Endothelial cell of umbilical vein (primary cell): Measurements from ENCODE around the gene DLGAP1. TPM values are rescaled to one million over a fixed set of nuclear protein-coding genes. Genes with fewer than 3 reads are reported as not detected.

Source experiments
- BruUV-seq: library from RNA; stranded (reverse); fragments of 400-500 nt; replicated peaks from 2 replicates; lab custom pipeline; 2021; lab: Mats Ljungman, UMichigan
- CTCF ChIA-PET: fragments of 300-600, 350-600 bp; sonication (Branson Sonifier 250); formaldehyde crosslinking; loops from one replicate; lab custom pipeline; 2021; ENCODE audit warnings: antibody characterized with exemption, inconsistent platforms; lab: Charles Lee
- POLR2A ChIA-PET: fragments of 300-600, 350-600 bp; sonication (Branson Sonifier 250); formaldehyde crosslinking; loops from one replicate; lab custom pipeline; 2021; ENCODE audit warnings: antibody characterized with exemption, inconsistent platforms; lab: Charles Lee
- DNase-seq: peaks from one replicate; pipeline ENCODE4 v3.0.0-alpha.2; 2011; ENCODE audit warnings: low read depth, low spot score
- FAIRE-seq: peaks from 2 replicates; lab custom pipeline; 2011; peaks lifted over from hg19 to GRCh38; lab: Jason Lieb, UNC
- H2AFZ ChIP-seq: 2 replicates; pipeline ENCODE4 v1.6.0; 2012; ENCODE audit warnings: low read depth, low read length, control low read depth, inconsistent platforms
- H3K27ac ChIP-seq: 2 replicates; pipeline ENCODE4 v1.5.1; 2011; ENCODE audit warnings: low read depth, mild to moderate bottlenecking, control low read depth, low read length, moderate library complexity; ENCODE audit not compliant: insufficient read depth
- H3K27me3 ChIP-seq, 2 experiments: 2 replicates each; pipeline versions ENCODE4 v1.6.0 to v1.6.1; 2011; ENCODE audit warnings: low read length in 2 of 2, mixed read lengths in 1 of 2; ENCODE audit not compliant: control insufficient read depth in 2 of 2, insufficient read depth in 2 of 2
- H3K36me3 ChIP-seq, 2 experiments: 2 replicates in 1 of 2; 3 replicates in 1 of 2; pipeline ENCODE4 v1.5.1; 2011; ENCODE audit warnings: low read length in 2 of 2, mild to moderate bottlenecking in 1 of 2, moderate library complexity in 1 of 2; ENCODE audit not compliant: control insufficient read depth in 2 of 2, insufficient read depth in 2 of 2; ENCODE audit errors: extremely low read depth in 1 of 2
- H3K4me1 ChIP-seq: 3 replicates; pipeline ENCODE4 v1.5.1; 2011; ENCODE audit warnings: mild to moderate bottlenecking, low read length; ENCODE audit not compliant: control insufficient read depth, insufficient read depth; ENCODE audit errors: extremely low read depth
- H3K4me2 ChIP-seq: 2 replicates; pipeline ENCODE4 v1.6.1; 2011; ENCODE audit warnings: low read length, control low read depth, mixed read lengths; ENCODE audit not compliant: insufficient read depth
- H3K4me3 ChIP-seq, 3 experiments: fragments of 200-600 bp in 1 of 3; sonication (generic), shearing (Covaris generic) in 1 of 3; replicated peaks in 1 of 3; 2 replicates each; pipeline ENCODE4 v1.5.1; 2011 to 2016; ENCODE audit warnings: control low read depth in 3 of 3, low read length in 3 of 3, mild to moderate bottlenecking in 2 of 3, inconsistent platforms in 1 of 3, low read depth in 1 of 3, moderate library complexity in 1 of 3; ENCODE audit not compliant: insufficient read depth in 1 of 3
- H3K79me2 ChIP-seq: 2 replicates; pipeline ENCODE4 v1.6.0; 2012; ENCODE audit warnings: low read length, inconsistent platforms; ENCODE audit not compliant: control insufficient read depth, insufficient read depth
- H3K9ac ChIP-seq: replicated peaks from 2 replicates; pipeline ENCODE3; 2011; ENCODE audit warnings: low read length, control low read depth; ENCODE audit not compliant: insufficient read depth; ENCODE audit errors: extremely low read depth
- H3K9me1 ChIP-seq: replicated peaks from 3 replicates; pipeline ENCODE4 v1.6.0; 2011; ENCODE audit warnings: mild to moderate bottlenecking, low read length; ENCODE audit not compliant: control insufficient read depth, insufficient read depth; ENCODE audit errors: extremely low read depth
- H3K9me3 ChIP-seq: replicated peaks from 2 replicates; pipeline ENCODE4 v1.5.1; 2012; ENCODE audit warnings: low read length, inconsistent platforms; ENCODE audit not compliant: control insufficient read depth, insufficient read depth
- H4K20me1 ChIP-seq: replicated peaks from 2 replicates; pipeline ENCODE3; 2011; ENCODE audit warnings: mild to moderate bottlenecking, low read length; ENCODE audit not compliant: control insufficient read depth, insufficient read depth; ENCODE audit errors: extremely low read depth
- EZH2 ChIP-seq: IDR thresholded peaks from 2 replicates; pipeline ENCODE4 v1.6.1; 2012; ENCODE audit warnings: borderline replicate concordance, low read depth, mild to moderate bottlenecking, moderate library complexity, low read length, inconsistent platforms; ENCODE audit not compliant: severe bottlenecking
- FOS ChIP-seq: IDR thresholded peaks from 2 replicates; pipeline ENCODE4 v1.6.1; 2011; ENCODE audit warnings: mild to moderate bottlenecking, low read length, moderate library complexity, borderline replicate concordance; ENCODE audit not compliant: insufficient read depth
- GATA2 ChIP-seq: IDR thresholded peaks from 2 replicates; pipeline ENCODE4 v1.7.0; 2011; ENCODE audit warnings: low read depth, mild to moderate bottlenecking, moderate library complexity, mixed read lengths, low read length; ENCODE audit not compliant: insufficient read length, insufficient read depth
- JUN ChIP-seq: IDR thresholded peaks from 2 replicates; pipeline ENCODE4 v1.6.1; 2011; ENCODE audit warnings: borderline replicate concordance, low read depth; ENCODE audit not compliant: insufficient read length, insufficient read depth
- POLR2A ChIP-seq: IDR thresholded peaks from 2 replicates; pipeline ENCODE4 v1.6.1; 2012; ENCODE audit warnings: low read depth, mild to moderate bottlenecking, control low read depth, low read length
- POLR2AphosphoS5 ChIP-seq: IDR thresholded peaks from 2 replicates; pipeline ENCODE4 v1.6.1; 2012; ENCODE audit warnings: low read depth, mild to moderate bottlenecking, control low read depth, low read length, moderate library complexity; ENCODE audit not compliant: insufficient read depth
- dilution Hi-C: fragments of 300-500 bp; cut with MboI; formaldehyde crosslinking; loops from one replicate; pipeline ENCODE4 v1.15.0; 2019; ENCODE audit warnings: low sequenced_read_pairs; ENCODE audit not compliant: extremely low pct_ligation_motif_present
- intact Hi-C: fragments of 100-400 bp; cut with micrococcal nuclease; formaldehyde crosslinking; loops from one replicate; pipeline ENCODE4 v1.10.0; 2022
- polyA plus RNA-seq, 4 experiments: library from polyadenylated mRNA; depleted of rRNA in 3 of 4; stranded (reverse) in 3 of 4; unstranded in 1 of 4; fragments of >200 nt; gene quantifications; 2 replicates each; pipeline versions ENCODE4 v1.2.1 to v1.2.3, GENCODE V29; 2011 to 2012; ENCODE audit warnings: missing spikeins in 1 of 4
- total RNA-seq: library from RNA; stranded (reverse); gene quantifications from 2 replicates; pipeline ENCODE4 v1.2.3, GENCODE V29; 2021
- TF ChIP-seq, protein P1 (sequence below), 2 donors: IDR thresholded peaks; 1 replicate in 1 of 2; 2 replicates in 1 of 2; pipeline ENCODE4 v1.5.1; 2011; ENCODE audit warnings: low read length in 2 of 2, mild to moderate bottlenecking in 2 of 2, moderate library complexity in 2 of 2, control low read depth in 1 of 2, inconsistent platforms in 1 of 2, low read depth in 1 of 2; ENCODE audit not compliant: insufficient read depth in 1 of 2; ENCODE audit errors: extremely low read depth in 1 of 2

The DLGAP1 gene
- total and polyA plus RNA-seq, 2 donors (not counting 3 experiments of a cell fraction or from before 2014, with no cell fraction given) = 0.04 TPM; not detected in 1

- no peak overlapping the region for H3K9ac ChIP-seq
- no peaks in the 10 kb centered on the region for H4K20me1 ChIP-seq
- no peak overlapping the region for H3K4me3 ChIP-seq
- no peak overlapping the region for H3K27ac ChIP-seq
- no peaks in the 10 kb centered on the region for H3K9me3 ChIP-seq
- H3K4me1 ChIP-seq = peaks cover 27% of the 10 kb centered on the region
- no peaks in the 10 kb centered on the region for H3K27me3 ChIP-seq
- no peaks in the 10 kb centered on the region for H3K36me3 ChIP-seq
- DNase-seq = no peak
- dilution Hi-C loops (no loop called here), intact Hi-C loops (no loop called here)
- no peak overlapping the region for H2AFZ ChIP-seq
- no peaks in the 10 kb centered on the region for H3K9me1 ChIP-seq
- no peak for FAIRE-seq
- H3K79me2 ChIP-seq = no peaks in the 10 kb centered on the region
- TF ChIP-seq EZH2 = no peak
- no peak for TF ChIP-seq POLR2A
- TF ChIP-seq, protein P1, sequence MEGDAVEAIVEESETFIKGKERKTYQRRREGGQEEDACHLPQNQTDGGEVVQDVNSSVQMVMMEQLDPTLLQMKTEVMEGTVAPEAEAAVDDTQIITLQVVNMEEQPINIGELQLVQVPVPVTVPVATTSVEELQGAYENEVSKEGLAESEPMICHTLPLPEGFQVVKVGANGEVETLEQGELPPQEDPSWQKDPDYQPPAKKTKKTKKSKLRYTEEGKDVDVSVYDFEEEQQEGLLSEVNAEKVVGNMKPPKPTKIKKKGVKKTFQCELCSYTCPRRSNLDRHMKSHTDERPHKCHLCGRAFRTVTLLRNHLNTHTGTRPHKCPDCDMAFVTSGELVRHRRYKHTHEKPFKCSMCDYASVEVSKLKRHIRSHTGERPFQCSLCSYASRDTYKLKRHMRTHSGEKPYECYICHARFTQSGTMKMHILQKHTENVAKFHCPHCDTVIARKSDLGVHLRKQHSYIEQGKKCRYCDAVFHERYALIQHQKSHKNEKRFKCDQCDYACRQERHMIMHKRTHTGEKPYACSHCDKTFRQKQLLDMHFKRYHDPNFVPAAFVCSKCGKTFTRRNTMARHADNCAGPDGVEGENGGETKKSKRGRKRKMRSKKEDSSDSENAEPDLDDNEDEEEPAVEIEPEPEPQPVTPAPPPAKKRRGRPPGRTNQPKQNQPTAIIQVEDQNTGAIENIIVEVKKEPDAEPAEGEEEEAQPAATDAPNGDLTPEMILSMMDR (IDR thresholded peaks at IDR 0.05; ENCODE audit: extremely low read depth in 1 of 2, insufficient read depth in 1 of 2, low read depth in 1 of 2, low read length in 2 of 2) = no peak
- TF ChIP-seq POLR2AphosphoS5 = no peak
- TF ChIP-seq JUN = no peak
- no peak for TF ChIP-seq FOS
- TF ChIP-seq GATA2 = no peak
- POLR2A ChIA-PET = interaction anchor here (2.2 kb wide), 1 partner anchor 82 kb away, joined by 9 read pairs; no protein-coding TSS in a partner anchor
- no TSS peak for BruUV-seq
- CTCF ChIA-PET = interaction anchor here (0.9 to 6.2 kb wide), 5 partner anchors 9 to 283 kb away, joined by 3 to 55 read pairs (median 7); no protein-coding TSS in a partner anchor
- no peak overlapping the region for H3K4me2 ChIP-seq
Measured at GRCh38 chr18:3712491-3712890, 742.6 kb downstream of the DLGAP1 start.
